ENCODE results near the gene ADAM19.

DNA sequence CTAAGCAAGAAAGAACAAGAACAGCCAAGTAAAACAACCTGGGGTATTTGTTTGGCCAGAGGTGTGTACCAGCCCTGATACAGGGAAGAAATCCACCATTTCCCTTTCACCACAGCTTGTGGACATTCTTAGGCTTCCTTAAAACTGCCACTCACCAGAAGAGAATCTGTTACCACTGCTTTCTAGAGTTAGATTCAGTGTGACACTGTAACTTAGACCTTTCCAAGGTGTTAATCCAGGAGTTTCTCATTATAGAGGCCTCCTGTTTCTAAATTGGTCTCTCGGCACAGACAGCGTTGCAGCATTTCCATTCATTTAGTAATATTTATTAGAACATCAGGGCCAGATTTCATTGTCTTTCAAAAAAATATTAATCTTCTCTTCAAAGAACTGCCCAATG, 60.6 kb downstream of the ADAM19 start:
- no peak for TF ChIP-seq CTCF (IDR thresholded peaks at IDR 0.05)
- no peak for TF ChIP-seq EZH2phosphoT487 (IDR thresholded peaks at IDR 0.05)
